Dendritic cell treated with granulocyte-macrophage colony-stimulating factor and Interleukin-4, amounts not matched to agents 40 ng/mL and 50 ng/mL, for 4 days (primary cell): ENCODE measurements around the gene MYH8.

Source experiments
- H3K27ac Mint-ChIP-seq: one replicate; pipeline ENCODE4 v1.8.0; 2022; ENCODE audit warnings: mild to moderate bottlenecking, mixed read lengths
- H3K27me3 Mint-ChIP-seq: one replicate; pipeline ENCODE4 v1.8.0; 2022; ENCODE audit warnings: mild to moderate bottlenecking, mixed read lengths
- H3K36me3 Mint-ChIP-seq: one replicate; pipeline ENCODE4 v1.8.0; 2022; ENCODE audit warnings: low read depth, mixed read lengths
- H3K4me1 Mint-ChIP-seq: one replicate; pipeline ENCODE4 v1.8.0; 2022; ENCODE audit warnings: low read depth, mixed read lengths
- H3K4me3 Mint-ChIP-seq: one replicate; pipeline ENCODE4 v1.8.0; 2022; ENCODE audit warnings: mild to moderate bottlenecking, moderate library complexity, mixed read lengths
- H3K9me3 Mint-ChIP-seq: one replicate; pipeline ENCODE4 v1.8.0; 2022; ENCODE audit warnings: mixed read lengths
- intact Hi-C: fragments of 100-400 bp; cut with micrococcal nuclease; formaldehyde crosslinking; loops from one replicate; pipeline ENCODE4 v1.15.0; 2022

Gene MYH8

DNA sequence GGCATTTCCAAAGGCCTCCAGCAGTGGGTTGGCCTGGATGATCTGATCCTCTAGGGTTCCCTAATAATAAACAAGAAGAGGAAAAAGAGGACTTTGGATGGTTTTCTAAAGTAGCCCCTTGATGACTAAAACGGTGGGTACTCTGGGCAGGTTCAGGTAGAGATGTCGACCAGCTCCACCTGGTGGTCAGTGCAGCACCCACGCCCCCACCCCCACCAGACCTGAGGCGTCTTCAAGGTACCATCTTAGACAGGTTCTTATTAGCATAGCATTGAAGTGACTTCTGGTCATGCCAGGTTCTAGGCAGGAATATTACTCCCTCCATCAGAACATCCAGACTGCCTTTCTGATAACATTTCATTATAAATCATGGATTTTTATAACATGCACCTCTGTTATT, 64.0 kb downstream of the MYH8 start:
- intact Hi-C loops = no loop called here
- Mint-ChIP-seq H3K36me3 (no peaks in the 10 kb centered on the region), H3K27ac (no peak overlapping the region), H3K4me1 (no peaks in the 10 kb centered on the region), H3K4me3 (no peak overlapping the region), H3K9me3 (no peaks in the 10 kb centered on the region), H3K27me3 (peaks cover 3% of the 10 kb centered on the region)

DNA sequence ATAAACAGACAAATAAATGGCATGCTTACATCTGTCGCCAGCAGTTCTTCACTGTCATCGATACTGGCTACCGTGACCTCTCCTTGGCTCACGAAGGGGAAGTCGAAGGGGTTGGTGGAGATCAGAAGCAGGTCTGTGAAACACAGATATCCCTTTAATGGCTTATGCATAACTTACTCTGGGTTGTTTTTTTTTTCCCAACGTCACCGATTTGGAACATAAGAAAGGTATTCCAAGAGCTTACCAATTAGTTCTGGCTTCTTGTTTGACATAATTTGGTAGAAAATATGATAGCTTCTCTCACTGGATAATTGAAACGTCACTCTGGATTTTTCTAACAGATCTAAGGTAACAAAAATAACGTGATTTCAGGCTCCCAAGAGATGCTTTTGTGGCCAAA, 67.1 kb downstream of the MYH8 start:
- Mint-ChIP-seq H3K36me3 (no peaks in the 10 kb centered on the region), H3K4me3 (no peak overlapping the region), H3K27me3 (peaks cover 3% of the 10 kb centered on the region), H3K27ac (no peak overlapping the region), H3K4me1 (no peaks in the 10 kb centered on the region), H3K9me3 (no peaks in the 10 kb centered on the region)
- intact Hi-C loops = no loop called here

DNA sequence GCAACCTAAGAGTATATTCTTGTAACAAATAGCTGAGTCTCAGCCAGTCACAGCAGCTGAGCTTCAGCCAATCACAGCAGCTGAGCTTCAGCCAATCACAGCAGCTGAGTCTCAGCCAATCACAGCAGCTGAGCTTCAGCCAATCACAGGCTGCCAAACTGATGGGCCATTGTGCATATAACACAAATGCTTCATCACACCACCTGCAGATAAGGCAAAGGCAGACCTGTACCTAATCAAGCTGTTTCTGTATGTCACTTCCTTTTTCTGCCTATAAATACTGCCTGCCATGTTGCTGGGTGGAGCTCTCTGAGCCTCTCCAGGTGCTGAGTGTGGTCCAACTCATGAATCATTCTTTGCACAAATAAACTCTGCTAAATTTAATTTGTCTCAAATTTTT, 68.9 kb downstream of the MYH8 start:
- H3K4me3 Mint-ChIP-seq = no peak overlapping the region
- H3K36me3 Mint-ChIP-seq = no peaks in the 10 kb centered on the region
- no peak overlapping the region for H3K27ac Mint-ChIP-seq
- H3K9me3 Mint-ChIP-seq = no peaks in the 10 kb centered on the region
- H3K4me1 Mint-ChIP-seq = no peaks in the 10 kb centered on the region
- peaks cover 4% of the 10 kb centered on the region for H3K27me3 Mint-ChIP-seq
- intact Hi-C loops = no loop called here

- no peak overlapping the region for H3K4me3 Mint-ChIP-seq
- intact Hi-C loops = loop anchor here (2.0 kb wide), 1 partner anchor 55 kb away; no protein-coding TSS in a partner anchor
- no peaks in the 10 kb centered on the region for H3K4me1 Mint-ChIP-seq
- no peaks in the 10 kb centered on the region for H3K36me3 Mint-ChIP-seq
- H3K27me3 Mint-ChIP-seq = peaks cover 2% of the 10 kb centered on the region
- no peak overlapping the region for H3K27ac Mint-ChIP-seq
- H3K9me3 Mint-ChIP-seq = no peaks in the 10 kb centered on the region
Observed at GRCh38 chr17:10349403-10349802, 72.3 kb downstream of the MYH8 start.

DNA sequence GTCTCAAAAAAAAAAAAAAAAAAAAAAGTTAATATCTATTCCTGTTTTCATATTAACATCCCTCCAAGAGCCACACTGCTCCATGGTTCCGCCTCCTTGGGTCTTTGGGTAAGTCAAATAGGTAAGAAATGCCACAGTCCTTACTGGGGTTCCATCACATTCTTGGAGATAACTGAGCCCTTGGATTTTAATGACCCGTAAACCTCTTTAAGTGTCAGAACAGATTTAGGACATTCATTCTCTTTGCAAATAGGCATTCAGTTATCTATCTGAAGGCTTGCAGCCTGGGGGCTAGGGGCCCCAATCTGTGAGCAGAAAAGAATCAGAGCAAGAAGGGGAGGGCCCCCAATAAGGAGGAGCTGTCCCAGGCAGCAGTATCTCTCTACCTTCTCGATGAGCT, 76.9 kb downstream of the MYH8 start:
- Mint-ChIP-seq H3K4me1 (no peaks in the 10 kb centered on the region), H3K4me3 (no peak overlapping the region), H3K9me3 (no peaks in the 10 kb centered on the region), H3K36me3 (no peaks in the 10 kb centered on the region), H3K27me3 (peaks cover 3% of the 10 kb centered on the region), H3K27ac (no peak overlapping the region)
- intact Hi-C loops = no loop called here
